Endometrial microvascular endothelial cells (primary cell): ENCODE results near the gene POLR3C. TPM values are rescaled to one million over a fixed set of nuclear protein-coding genes. Genes with fewer than 3 reads are reported as not detected.

ENCODE experiments used
- in situ Hi-C: cut with HindIII; loops from 2 replicates; pipeline ENCODE4 v1.10.0; 2017; ENCODE audit warnings: low sequenced_read_pairs, low pct_unique_long_range_greater_than_20kb; ENCODE audit errors: inconsistent ontology term
- total RNA-seq: library from RNA; depleted of rRNA; stranded (reverse); fragments of >200 nt; gene quantifications from one replicate; pipeline ENCODE4 v1.2.3, GENCODE V29; 2015; ENCODE audit errors: inconsistent ontology term

POLR3C gene
- total RNA-seq, 1 donor from 2014 or later = 30.4 TPM

DNA sequence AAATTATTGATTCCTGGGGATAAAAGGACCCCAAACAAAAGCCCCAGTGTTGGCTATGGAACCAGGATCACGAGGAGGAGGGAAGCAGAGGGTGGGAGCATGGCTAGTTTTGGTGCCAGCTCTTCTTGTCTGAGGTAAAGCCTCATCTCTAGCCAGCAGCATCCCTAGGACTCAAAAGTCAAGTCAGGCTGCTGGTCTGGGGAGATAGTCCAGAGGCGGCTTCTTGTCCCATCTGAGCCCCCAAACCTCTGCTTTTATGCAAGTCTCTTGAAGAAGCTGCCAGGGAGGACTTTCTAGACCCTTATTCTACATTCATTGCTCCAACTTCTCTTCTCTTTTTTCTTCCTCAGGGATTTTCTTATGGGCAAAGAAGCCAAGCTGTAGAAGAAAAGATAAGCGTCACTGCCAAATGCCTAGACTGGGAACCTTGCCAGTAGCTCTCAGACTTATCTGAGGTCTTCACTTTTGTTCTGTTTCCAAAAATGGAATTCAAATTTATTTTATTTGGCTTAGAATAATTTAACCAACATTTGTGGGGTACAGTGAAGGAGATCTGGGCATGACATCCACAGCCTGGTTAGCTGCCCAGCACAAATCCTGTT is 68.6 kb downstream of the POLR3C start:
- in situ Hi-C loops = no loop called here

DNA sequence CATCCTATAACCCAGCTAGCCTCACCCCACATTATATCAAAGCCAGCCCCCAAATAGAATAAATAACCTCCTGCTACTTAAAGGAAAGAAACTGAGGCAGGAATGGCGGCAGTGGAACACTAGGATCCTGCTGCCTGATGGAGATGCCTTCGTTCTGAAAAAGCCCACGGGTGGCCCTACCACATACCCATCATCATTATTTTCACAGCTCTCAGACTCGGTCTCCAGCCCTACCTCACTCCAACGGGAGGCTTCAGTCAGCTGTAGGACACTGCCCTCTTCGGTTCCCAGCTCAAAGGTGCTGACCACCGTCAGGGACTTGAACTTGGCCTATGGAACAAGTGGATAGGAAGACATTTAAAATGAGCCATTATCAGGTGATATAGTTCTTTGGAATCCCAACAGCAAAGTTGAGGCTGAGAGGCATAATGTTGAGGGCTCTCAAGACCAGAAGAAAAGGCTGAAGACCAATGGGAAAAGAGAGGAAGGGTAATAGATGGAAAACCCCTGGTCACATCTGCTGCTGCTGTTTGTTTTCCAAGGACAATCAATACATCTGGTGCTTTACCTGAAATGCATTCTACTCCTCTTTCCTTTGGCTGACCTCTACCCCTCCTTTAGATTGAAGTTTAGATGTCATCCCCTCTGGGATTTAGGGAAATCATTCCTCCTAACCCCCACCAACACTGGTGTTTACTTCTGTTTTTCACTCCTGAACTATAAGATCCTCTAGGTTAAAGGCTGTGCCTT is 69.5 kb downstream of the POLR3C start:
- in situ Hi-C loops = no loop called here

Other genes starting within 250 kb of the POLR3C start
- gene GPR89A, start 216.2 kb upstream of the POLR3C start, total RNA-seq = 47.6 TPM
- gene PDZK1, start 116.8 kb upstream of the POLR3C start, total RNA-seq = not detected
- not detected for gene CD160, start 104.7 kb upstream of the POLR3C start, total RNA-seq
- 13.0 TPM for gene RNF115, start 105 bp upstream of the POLR3C start, total RNA-seq
- 5.4 TPM for gene NUDT17, start 21.4 kb downstream of the POLR3C start, total RNA-seq
- gene PIAS3, start 34.9 kb downstream of the POLR3C start, total RNA-seq = 40.0 TPM
- gene ANKRD35, start 61.7 kb downstream of the POLR3C start, total RNA-seq = 0.93 TPM
- gene ITGA10, start 85.8 kb downstream of the POLR3C start, total RNA-seq = 5.0 TPM
- 39.3 TPM for gene PEX11B, start 94.5 kb downstream of the POLR3C start, total RNA-seq
- gene RBM8A, start 103.3 kb downstream of the POLR3C start, total RNA-seq = 224 TPM
- gene LIX1L, start 133.8 kb downstream of the POLR3C start, total RNA-seq = 46.2 TPM
- 0.46 TPM for gene ANKRD34A, start 140.4 kb downstream of the POLR3C start, total RNA-seq
- gene POLR3GL, start 140.5 kb downstream of the POLR3C start, total RNA-seq = 11.2 TPM
- gene TXNIP, start 172.4 kb downstream of the POLR3C start, total RNA-seq = 60.7 TPM
- gene HJV, start 197.5 kb downstream of the POLR3C start, total RNA-seq = not detected